Measurements from ENCODE around the gene AQP6.

AQP6 gene

GRCh38 chr12:49972641-49973360, at the start of gene AQP6:
Gene AQP6 (plus strand): TSS chr12:49972947. CDS start chr12:49973174, 227 bp downstream.
- no peak for DNase-seq

GRCh38 chr12:49923035-49923644, 49.6 kb upstream of the AQP6 start:
- no peak for DNase-seq

- no peak for DNase-seq
These were observed 48.7 kb upstream of the AQP6 start for GRCh38 chr12:49923880-49924556.

- no peak for DNase-seq
These were observed 48.0 kb upstream of the AQP6 start for GRCh38 chr12:49924628-49925246.

- DNase-seq: no peak
These were observed 47.1 kb upstream of the AQP6 start for GRCh38 chr12:49925433-49926204.

GRCh38 chr12:49928471-49928870, 44.3 kb upstream of the AQP6 start:
- no peak for DNase-seq

- DNase-seq: no peak
These were observed 43.2 kb upstream of the AQP6 start for GRCh38 chr12:49929581-49929980.

GRCh38 chr12:49930515-49931288, 42.0 kb upstream of the AQP6 start:
- DNase-seq: no peak

- no peak for DNase-seq
These were observed 40.7 kb upstream of the AQP6 start for GRCh38 chr12:49932023-49932422.

- DNase-seq: no peak
These were observed 40.1 kb upstream of the AQP6 start for GRCh38 chr12:49932533-49933130.

GRCh38 chr12:49933796-49934195, 39.0 kb upstream of the AQP6 start:
- no peak for DNase-seq

GRCh38 chr12:49934505-49934904, 38.2 kb upstream of the AQP6 start:
- no peak for DNase-seq

GRCh38 chr12:49936925-49937324, 35.8 kb upstream of the AQP6 start:
- DNase-seq: no peak

- DNase-seq: no peak
These were observed 35.0 kb upstream of the AQP6 start for GRCh38 chr12:49937639-49938300.

- no peak for DNase-seq
These were observed 33.4 kb upstream of the AQP6 start for GRCh38 chr12:49939307-49939706.

- no peak for DNase-seq
These were observed 33.0 kb upstream of the AQP6 start for GRCh38 chr12:49939707-49940106.

- no peak for DNase-seq
These were observed 30.9 kb upstream of the AQP6 start for GRCh38 chr12:49941556-49942511.

- DNase-seq: no peak
These were observed 30.2 kb upstream of the AQP6 start for GRCh38 chr12:49942512-49942893.

- DNase-seq: no peak
These were observed 29.7 kb upstream of the AQP6 start for GRCh38 chr12:49942921-49943624.
